GM18507 (cell line): ENCODE data around the gene KCNQ1.

Source experiments
- DNase-seq: peaks from one replicate; pipeline ENCODE4 v3.0.0; 2011; ENCODE audit warnings: low read depth; ENCODE audit not compliant: insufficient read length; ENCODE audit errors: extremely low spot score
- FAIRE-seq: peaks from 2 replicates; lab custom pipeline; 2011; peaks lifted over from hg19 to GRCh38; lab: Jason Lieb, UNC

KCNQ1 gene

GRCh38 chr11:2751523-2752203 lies 306.9 kb downstream of the KCNQ1 start:
- FAIRE-seq (no peak), DNase-seq (no peak)

- DNase-seq = no peak
- no peak for FAIRE-seq
Measured at GRCh38 chr11:2752204-2752770, 307.5 kb downstream of the KCNQ1 start.

- FAIRE-seq = no peak
- no peak for DNase-seq
Measured at GRCh38 chr11:2752923-2753322, 308.1 kb downstream of the KCNQ1 start.

- no peak for DNase-seq
- no peak for FAIRE-seq
Measured at GRCh38 chr11:2754008-2754407, 309.2 kb downstream of the KCNQ1 start.

GRCh38 chr11:2755071-2755470 lies 310.3 kb downstream of the KCNQ1 start:
- no peak for DNase-seq
- FAIRE-seq = no peak

- FAIRE-seq (no peak), DNase-seq (no peak)
Measured at GRCh38 chr11:2758751-2759150, 313.9 kb downstream of the KCNQ1 start.

- DNase-seq (no peak), FAIRE-seq (no peak)
Measured at GRCh38 chr11:2759228-2760195, 314.7 kb downstream of the KCNQ1 start.

- DNase-seq (no peak), FAIRE-seq (no peak)
Measured at GRCh38 chr11:2760196-2760871, 315.5 kb downstream of the KCNQ1 start.

GRCh38 chr11:2761131-2762030 lies 316.6 kb downstream of the KCNQ1 start:
- DNase-seq = no peak
- FAIRE-seq = no peak

- FAIRE-seq = no peak
- no peak for DNase-seq
Measured at GRCh38 chr11:2762031-2762380, 317.2 kb downstream of the KCNQ1 start.

- DNase-seq = no peak
- no peak for FAIRE-seq
Measured at GRCh38 chr11:2762451-2762850, 317.6 kb downstream of the KCNQ1 start.

GRCh38 chr11:2763984-2764383 lies 319.2 kb downstream of the KCNQ1 start:
- FAIRE-seq (no peak), DNase-seq (no peak)

- no peak for FAIRE-seq
Measured at GRCh38 chr11:2765491-2765890, 320.7 kb downstream of the KCNQ1 start.

GRCh38 chr11:2766166-2766565 lies 321.4 kb downstream of the KCNQ1 start:
- DNase-seq = no peak
- no peak for FAIRE-seq

More at GRCh38 chr11:2765491-2765890, 320.7 kb downstream of the KCNQ1 start:
- no peak for DNase-seq

GRCh38 chr11:2767071-2767470 lies 322.3 kb downstream of the KCNQ1 start:
- DNase-seq (no peak), FAIRE-seq (no peak)

GRCh38 chr11:2767801-2768200 lies 323.0 kb downstream of the KCNQ1 start:
- DNase-seq = no peak
- no peak for FAIRE-seq

GRCh38 chr11:2768471-2769408 lies 323.9 kb downstream of the KCNQ1 start:
- DNase-seq = no peak
- no peak for FAIRE-seq
